Vagina (tissue), 2 donors: ENCODE results near the gene TPRN.

Experiments
- CTCF ChIP-seq, 3 experiments: fragments of 450-650 bp in 2 of 3; fragments of 200-600 bp in 1 of 3; sonication (generic) in 1 of 3; IDR thresholded peaks; one replicate each; pipeline ENCODE4 v1.5.1; 2017 to 2019; ENCODE audit warnings: antibody characterized with exemption in 3 of 3, mild to moderate bottlenecking in 2 of 3, moderate library complexity in 2 of 3
- POLR2A ChIP-seq, 2 donors: fragments of 450-650 bp; IDR thresholded peaks; one replicate each; pipeline ENCODE4 v1.6.1; 2017; ENCODE audit warnings: antibody characterized with exemption in 2 of 2, mild to moderate bottlenecking in 2 of 2, moderate library complexity in 2 of 2
- POLR2AphosphoS5 ChIP-seq, 2 donors: sonication (generic); formaldehyde crosslinking; IDR thresholded peaks; one replicate each; pipeline ENCODE4 v1.9.0; 2017; ENCODE audit warnings: antibody characterized with exemption in 2 of 2, mild to moderate bottlenecking in 2 of 2, low read depth in 1 of 2; ENCODE audit not compliant: insufficient read depth in 1 of 2

DNA sequence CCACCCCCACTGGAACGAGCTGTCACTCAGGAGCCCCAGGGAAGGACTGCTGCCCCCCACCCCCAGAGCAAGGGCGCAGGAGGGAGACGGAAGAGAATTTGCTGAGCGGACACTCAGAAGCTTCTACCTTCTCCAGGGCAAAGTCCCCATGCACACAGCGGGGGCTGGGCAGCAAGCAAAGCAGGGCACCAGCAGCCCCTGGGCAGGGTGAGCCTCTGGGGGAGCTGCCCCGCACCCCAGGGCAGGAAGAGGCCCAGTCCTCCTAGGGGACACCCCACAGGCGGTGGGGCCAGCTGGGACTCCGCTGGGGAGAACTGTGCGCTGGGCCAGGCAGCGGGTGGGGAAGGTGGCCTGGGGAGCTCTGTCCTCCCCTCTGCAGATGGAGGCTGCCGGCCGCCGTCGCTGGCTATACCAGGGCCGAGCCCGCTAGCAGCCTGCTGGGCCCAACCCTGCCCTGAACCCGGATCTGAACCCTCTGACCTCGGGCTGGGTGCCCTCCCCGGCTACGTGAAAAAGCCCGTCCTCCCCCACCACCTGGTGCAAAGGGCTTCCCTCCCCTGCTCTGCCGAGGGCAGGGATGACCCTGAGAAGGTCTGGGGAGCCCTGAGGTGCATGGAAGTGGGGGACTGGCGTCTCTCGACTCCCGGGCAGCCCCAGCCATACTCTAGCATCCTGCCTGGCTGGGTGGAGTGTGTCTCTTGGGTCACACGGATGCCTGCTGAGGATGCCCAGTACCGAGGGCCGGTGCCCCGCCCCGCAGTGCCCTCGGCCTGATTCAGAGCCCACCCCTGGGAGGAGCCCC, 29.6 kb upstream of the TPRN start:
- TF ChIP-seq POLR2AphosphoS5 (IDR thresholded peaks at IDR 0.05; ENCODE audit: insufficient read depth in 1 of 2, low read depth in 1 of 2) (no peak), CTCF (IDR thresholded peaks at IDR 0.05) (no peak), POLR2A (IDR thresholded peaks at IDR 0.05) (no peak)
